RWPE2 (cell line): ENCODE results near the gene OPTC.

Source experiments
- ATAC-seq: fragments of 200-7000 bp; cut with Tn5 transposase; 3 replicates; pipeline ENCODE4 v1.9.1; 2021; ENCODE audit warnings: low read depth
- DNase-seq: peaks from one replicate; pipeline ENCODE4 v3.0.0-alpha.2; 2020; ENCODE audit warnings: low spot score
- H3K27ac ChIP-seq: fragments of 450-650 bp; 2 replicates; pipeline ENCODE4 v1.5.1; 2017; ENCODE audit warnings: mild to moderate bottlenecking; ENCODE audit not compliant: poor library complexity, severe bottlenecking
- H3K27me3 ChIP-seq: fragments of 250-450 bp; sonication (Bioruptor Pico); 2 replicates; pipeline ENCODE4 v1.5.1; 2021; ENCODE audit warnings: mild to moderate bottlenecking, moderate library complexity; ENCODE audit not compliant: insufficient read depth, poor library complexity, severe bottlenecking
- H3K36me3 ChIP-seq: fragments of 250-450 bp; sonication (Bioruptor Pico); 2 replicates; pipeline ENCODE4 v1.5.1; 2020; ENCODE audit warnings: low read depth, mild to moderate bottlenecking, moderate library complexity
- H3K4me1 ChIP-seq: fragments of 250-450 bp; sonication (Bioruptor Pico); 2 replicates; pipeline ENCODE4 v1.5.1; 2021; ENCODE audit warnings: mild to moderate bottlenecking, moderate library complexity; ENCODE audit not compliant: insufficient read depth, poor library complexity, severe bottlenecking
- H3K4me3 ChIP-seq: fragments of 250-450 bp; sonication (Bioruptor Pico); 2 replicates; pipeline ENCODE4 v1.5.1; 2021; ENCODE audit warnings: mild to moderate bottlenecking, moderate library complexity; ENCODE audit not compliant: severe bottlenecking
- H3K9me3 ChIP-seq: fragments of 250-450 bp; sonication (Bioruptor Pico); 2 replicates; pipeline ENCODE4 v1.5.1; 2021; ENCODE audit warnings: mild to moderate bottlenecking, moderate library complexity; ENCODE audit not compliant: severe bottlenecking
- TF ChIP-seq, protein P1 (sequence below): fragments of 450-650 bp; IDR thresholded peaks from one replicate; pipeline ENCODE4 v1.5.1; 2017; ENCODE audit warnings: mild to moderate bottlenecking, moderate library complexity; ENCODE audit not compliant: poor library complexity, severe bottlenecking

OPTC gene

DNA sequence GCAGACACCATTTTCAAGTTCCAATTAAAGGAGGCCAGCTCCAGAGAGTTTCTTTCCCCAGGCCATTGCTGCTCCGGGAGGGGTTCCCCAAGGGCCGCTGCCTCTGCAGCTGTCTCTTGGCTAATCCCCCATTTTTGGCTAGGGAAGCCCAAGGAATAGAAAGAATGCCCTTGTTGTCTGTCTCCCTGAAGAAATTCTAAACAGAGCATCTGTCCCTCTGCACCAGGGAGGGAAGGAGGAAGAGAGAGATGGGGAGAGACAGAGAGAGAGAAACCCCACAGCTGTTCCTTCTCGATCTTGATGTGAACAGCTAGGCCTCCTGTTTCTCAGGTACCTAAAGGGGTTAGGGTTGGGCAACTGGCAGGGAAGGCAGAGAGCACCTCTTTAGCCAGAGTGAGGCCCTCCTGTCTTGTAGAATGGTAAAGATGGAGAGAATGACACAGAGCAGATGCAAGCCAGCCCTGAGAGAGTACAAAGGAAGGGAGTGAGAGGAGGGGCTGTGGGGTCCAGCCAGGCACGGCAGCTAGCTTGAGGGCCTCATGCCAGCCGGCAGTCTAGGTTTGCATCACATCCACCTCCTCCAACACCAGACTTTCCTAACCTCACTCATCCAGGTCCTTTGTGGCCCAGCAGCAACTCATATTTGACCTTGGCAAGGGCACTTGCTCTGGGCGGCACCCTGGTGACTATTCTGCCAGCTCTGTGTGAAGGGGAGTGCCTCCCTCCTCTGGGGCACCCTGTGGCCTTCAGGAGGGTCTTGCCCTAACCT lies 13.1 kb downstream of the OPTC start:
- Histone ChIP-seq H3K27ac (no peak overlapping the region), H3K4me1 (peaks cover 2% of the 10 kb centered on the region), H3K9me3 (no peaks in the 10 kb centered on the region), H3K27me3 (no peaks in the 10 kb centered on the region), H3K36me3 (no peaks in the 10 kb centered on the region), H3K4me3 (no peak overlapping the region)
- DNase-seq (no peak), ATAC-seq (no peak)
- TF ChIP-seq, protein P1, sequence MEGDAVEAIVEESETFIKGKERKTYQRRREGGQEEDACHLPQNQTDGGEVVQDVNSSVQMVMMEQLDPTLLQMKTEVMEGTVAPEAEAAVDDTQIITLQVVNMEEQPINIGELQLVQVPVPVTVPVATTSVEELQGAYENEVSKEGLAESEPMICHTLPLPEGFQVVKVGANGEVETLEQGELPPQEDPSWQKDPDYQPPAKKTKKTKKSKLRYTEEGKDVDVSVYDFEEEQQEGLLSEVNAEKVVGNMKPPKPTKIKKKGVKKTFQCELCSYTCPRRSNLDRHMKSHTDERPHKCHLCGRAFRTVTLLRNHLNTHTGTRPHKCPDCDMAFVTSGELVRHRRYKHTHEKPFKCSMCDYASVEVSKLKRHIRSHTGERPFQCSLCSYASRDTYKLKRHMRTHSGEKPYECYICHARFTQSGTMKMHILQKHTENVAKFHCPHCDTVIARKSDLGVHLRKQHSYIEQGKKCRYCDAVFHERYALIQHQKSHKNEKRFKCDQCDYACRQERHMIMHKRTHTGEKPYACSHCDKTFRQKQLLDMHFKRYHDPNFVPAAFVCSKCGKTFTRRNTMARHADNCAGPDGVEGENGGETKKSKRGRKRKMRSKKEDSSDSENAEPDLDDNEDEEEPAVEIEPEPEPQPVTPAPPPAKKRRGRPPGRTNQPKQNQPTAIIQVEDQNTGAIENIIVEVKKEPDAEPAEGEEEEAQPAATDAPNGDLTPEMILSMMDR, result no peak

- H3K27ac ChIP-seq, result no peak overlapping the region
- H3K4me1 ChIP-seq, result peaks cover 9% of the 10 kb centered on the region
- ATAC-seq (no peak), DNase-seq (no peak)
- TF ChIP-seq, protein P1, result no peak
- H3K27me3 ChIP-seq, result no peaks in the 10 kb centered on the region
- no peak overlapping the region for H3K4me3 ChIP-seq
- no peaks in the 10 kb centered on the region for H3K36me3 ChIP-seq
- H3K9me3 ChIP-seq, result no peaks in the 10 kb centered on the region
Measured at GRCh38 chr1:203507759-203508158, 13.8 kb downstream of the OPTC start.

DNA sequence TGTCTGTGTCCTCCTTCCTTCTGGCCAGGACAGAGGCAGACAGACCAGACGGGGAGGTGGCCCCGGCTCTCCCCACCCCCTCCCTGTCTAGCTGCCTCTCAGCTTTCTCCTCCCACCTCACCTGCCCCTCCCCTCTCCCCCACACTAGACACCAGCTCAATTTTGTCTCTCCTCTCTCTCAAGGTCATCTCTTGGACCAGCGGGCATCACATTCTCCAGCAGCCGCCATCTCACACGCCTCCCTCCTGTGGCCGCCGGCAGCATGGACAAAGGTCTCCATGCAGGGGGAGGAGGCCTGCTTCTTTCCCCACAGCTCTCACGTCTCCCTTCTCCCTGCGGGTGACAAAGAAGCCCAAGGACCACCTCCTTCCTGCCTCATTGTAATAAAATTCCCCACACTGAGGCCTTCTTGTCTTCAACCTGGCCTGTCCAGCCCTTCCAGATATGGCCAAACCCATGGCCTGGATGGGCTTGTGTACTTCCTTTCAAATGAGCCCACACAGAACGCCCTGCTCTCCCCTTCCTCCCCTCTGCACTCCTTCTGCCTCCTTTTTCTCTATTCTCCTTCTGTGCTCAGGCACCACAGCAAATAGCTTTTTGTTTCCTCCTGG lies 14.6 kb downstream of the OPTC start:
- Histone ChIP-seq H3K27ac (no peak overlapping the region), H3K27me3 (no peaks in the 10 kb centered on the region), H3K36me3 (no peaks in the 10 kb centered on the region), H3K4me1 (peaks cover 17% of the 10 kb centered on the region), H3K9me3 (no peaks in the 10 kb centered on the region), H3K4me3 (no peak overlapping the region)
- TF ChIP-seq, protein P1, result no peak
- no peak for DNase-seq
- ATAC-seq, result no peak

- Histone ChIP-seq H3K27me3 (no peaks in the 10 kb centered on the region), H3K4me1 (peaks cover 23% of the 10 kb centered on the region), H3K27ac (no peak overlapping the region), H3K4me3 (no peak overlapping the region), H3K9me3 (no peaks in the 10 kb centered on the region), H3K36me3 (no peaks in the 10 kb centered on the region)
- DNase-seq, result no peak
- ATAC-seq, result no peak
- TF ChIP-seq, protein P1, result no peak
Measured at GRCh38 chr1:203509135-203509534, 15.2 kb downstream of the OPTC start.

GRCh38 chr1:203511513-203511912 lies 17.6 kb downstream of the OPTC start:
- TF ChIP-seq, protein P1, result no peak
- no peaks in the 10 kb centered on the region for H3K36me3 ChIP-seq
- no peak for DNase-seq
- H3K4me3 ChIP-seq, result no peak overlapping the region
- H3K9me3 ChIP-seq, result no peaks in the 10 kb centered on the region
- no peaks in the 10 kb centered on the region for H3K27me3 ChIP-seq
- peaks cover 27% of the 10 kb centered on the region for H3K4me1 ChIP-seq
- no peak for ATAC-seq
- H3K27ac ChIP-seq, result no peak overlapping the region
